Erythroblast (primary cell): ENCODE measurements around the gene NLRP5.
"Not testable (repeated sequence)": the region's sequence is repeated elsewhere in the genome, so short reads cannot be mapped to it uniquely, and the experiment has no call there.

Source experiments
- GATA1 ChIP-seq: IDR thresholded peaks from 2 replicates; pipeline ENCODE4 v1.6.1; 2011; ENCODE audit warnings: low read depth, mild to moderate bottlenecking, control low read depth, low read length, moderate library complexity
- POLR2A ChIP-seq: IDR thresholded peaks from 2 replicates; pipeline ENCODE4 v1.6.1; 2011; ENCODE audit warnings: mild to moderate bottlenecking, low read length

DNA sequence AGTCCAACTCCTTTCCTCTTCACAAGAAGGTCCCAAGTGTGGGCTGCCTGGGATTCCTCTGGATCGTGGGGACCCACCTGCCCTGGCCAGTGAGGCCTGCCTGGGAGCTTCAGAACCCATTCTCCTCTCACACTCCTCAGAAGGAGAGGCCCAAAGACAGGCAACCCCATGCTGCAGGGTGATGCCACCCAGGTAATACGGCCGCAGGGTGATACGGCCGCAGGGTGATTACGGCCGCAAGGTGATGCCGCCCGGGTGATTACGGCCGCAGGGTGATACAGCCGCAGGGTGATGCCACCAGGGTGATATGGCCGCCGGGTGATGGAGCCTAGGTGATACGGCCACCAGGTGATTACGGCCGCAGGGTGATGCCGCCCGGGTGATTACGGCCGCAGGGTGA lies 111.7 kb downstream of the NLRP5 start:
- not testable (repeated sequence) for TF ChIP-seq POLR2A, GATA1
